ENCODE data around the gene EYA4. TPM values are rescaled to one million over a fixed set of nuclear protein-coding genes. Genes with fewer than 3 reads are reported as not detected.

Gene EYA4
- polyA plus RNA-seq, 2 of the 4 experiments (the other 2 are of a cell fraction): 14.4 to 28.3 TPM

DNA sequence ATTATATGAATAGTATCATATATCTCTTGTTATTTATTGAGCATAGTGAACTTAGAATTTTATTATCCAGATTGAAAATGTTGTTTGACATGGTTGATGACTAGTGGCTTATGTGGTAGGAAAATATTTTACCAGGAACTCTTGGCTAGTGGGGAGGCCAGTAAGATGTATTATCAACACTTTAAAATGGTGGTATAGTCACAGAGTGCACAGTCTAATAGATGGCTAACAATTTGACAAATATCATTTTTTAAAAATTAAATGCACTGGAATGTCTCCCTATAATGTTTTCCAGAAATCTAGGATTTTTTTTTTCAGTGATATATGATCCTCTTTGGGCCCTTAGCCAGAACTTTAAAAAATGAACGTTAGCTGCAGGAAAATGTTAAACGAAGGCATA, 26.9 kb upstream of the EYA4 start:
- H3K4me2 ChIP-seq: no peak overlapping the region
- 0 out of 3 replicates have a peak, but pooled peaks cover 3% of the 10 kb centered on the region for H3K9me3 ChIP-seq
- no peak for ATAC-seq
- no peak overlapping the region for H3K4me3 ChIP-seq
- no peak for TF ChIP-seq ESRRA (IDR thresholded peaks at IDR 0.05; ENCODE audit: borderline replicate concordance, low read length)
- TF ChIP-seq, protein P1, sequence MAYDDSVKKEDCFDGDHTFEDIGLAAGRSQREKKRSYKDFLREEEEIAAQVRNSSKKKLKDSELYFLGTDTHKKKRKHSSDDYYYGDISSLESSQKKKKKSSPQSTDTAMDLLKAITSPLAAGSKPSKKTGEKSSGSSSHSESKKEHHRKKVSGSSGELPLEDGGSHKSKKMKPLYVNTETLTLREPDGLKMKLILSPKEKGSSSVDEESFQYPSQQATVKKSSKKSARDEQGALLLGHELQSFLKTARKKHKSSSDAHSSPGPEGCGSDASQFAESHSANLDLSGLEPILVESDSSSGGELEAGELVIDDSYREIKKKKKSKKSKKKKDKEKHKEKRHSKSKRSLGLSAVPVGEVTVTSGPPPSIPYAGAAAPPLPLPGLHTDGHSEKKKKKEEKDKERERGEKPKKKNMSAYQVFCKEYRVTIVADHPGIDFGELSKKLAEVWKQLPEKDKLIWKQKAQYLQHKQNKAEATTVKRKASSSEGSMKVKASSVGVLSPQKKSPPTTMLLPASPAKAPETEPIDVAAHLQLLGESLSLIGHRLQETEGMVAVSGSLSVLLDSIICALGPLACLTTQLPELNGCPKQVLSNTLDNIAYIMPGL (CRISPR knock-in tag; IDR thresholded peaks at IDR 0.05; ENCODE audit: borderline replicate concordance): no peak
- no peak for TF ChIP-seq POLR2AphosphoS2 (conservative IDR thresholded peaks at IDR 0.05; ENCODE audit: low read length)
- no peak for TF ChIP-seq SMC3 (IDR thresholded peaks at IDR 0.05)
- no peak for TF ChIP-seq HDAC2 (IDR thresholded peaks at IDR 0.05)
- TF ChIP-seq ZNF302 (CRISPR knock-in tag; IDR thresholded peaks at IDR 0.05): no peak
- TF ChIP-seq, protein P2, sequence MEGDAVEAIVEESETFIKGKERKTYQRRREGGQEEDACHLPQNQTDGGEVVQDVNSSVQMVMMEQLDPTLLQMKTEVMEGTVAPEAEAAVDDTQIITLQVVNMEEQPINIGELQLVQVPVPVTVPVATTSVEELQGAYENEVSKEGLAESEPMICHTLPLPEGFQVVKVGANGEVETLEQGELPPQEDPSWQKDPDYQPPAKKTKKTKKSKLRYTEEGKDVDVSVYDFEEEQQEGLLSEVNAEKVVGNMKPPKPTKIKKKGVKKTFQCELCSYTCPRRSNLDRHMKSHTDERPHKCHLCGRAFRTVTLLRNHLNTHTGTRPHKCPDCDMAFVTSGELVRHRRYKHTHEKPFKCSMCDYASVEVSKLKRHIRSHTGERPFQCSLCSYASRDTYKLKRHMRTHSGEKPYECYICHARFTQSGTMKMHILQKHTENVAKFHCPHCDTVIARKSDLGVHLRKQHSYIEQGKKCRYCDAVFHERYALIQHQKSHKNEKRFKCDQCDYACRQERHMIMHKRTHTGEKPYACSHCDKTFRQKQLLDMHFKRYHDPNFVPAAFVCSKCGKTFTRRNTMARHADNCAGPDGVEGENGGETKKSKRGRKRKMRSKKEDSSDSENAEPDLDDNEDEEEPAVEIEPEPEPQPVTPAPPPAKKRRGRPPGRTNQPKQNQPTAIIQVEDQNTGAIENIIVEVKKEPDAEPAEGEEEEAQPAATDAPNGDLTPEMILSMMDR (IDR thresholded peaks at IDR 0.05): no peak
- TF ChIP-seq EHMT2 (IDR thresholded peaks at IDR 0.05; ENCODE audit: low read depth): no peak
- no peak for TF ChIP-seq FOXS1 (CRISPR knock-in tag; IDR thresholded peaks at IDR 0.05)
- FAIRE-seq: no peak
- H3K4me1 ChIP-seq: no peaks in the 10 kb centered on the region
- DNase-seq (ENCODE audit: low read depth in 1 of 2, low spot score in 1 of 2): no peak
- POLR2A ChIA-PET: no interaction called here
- CTCF ChIA-PET: no interaction called here
- 31% methylated on average over 2 of the region's 2 CpGs for WGBS (ENCODE audit: missing lambda C conversion rate)
- H3K27ac ChIP-seq: no peak overlapping the region

DNA sequence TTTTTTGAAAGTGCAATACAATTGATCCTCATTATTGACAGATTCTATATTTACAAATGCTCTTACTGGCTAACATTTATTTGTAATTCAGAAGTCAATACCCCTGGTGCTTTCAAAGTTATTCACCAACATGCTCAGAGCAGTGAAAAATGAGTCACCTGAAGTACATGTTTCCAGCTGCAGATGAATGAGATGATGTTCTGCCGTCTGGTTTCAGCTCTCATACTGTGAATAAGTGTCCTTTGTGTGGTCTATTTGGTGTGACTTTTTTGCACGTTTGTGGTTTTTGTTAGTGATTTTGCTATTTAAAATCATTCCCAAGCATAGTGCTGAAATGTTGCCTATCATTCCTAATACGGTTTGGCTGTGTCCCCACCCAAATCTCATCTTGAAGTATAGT, 22.3 kb upstream of the EYA4 start:
- FAIRE-seq: no peak
- DNase-seq (ENCODE audit: low read depth in 1 of 2, low spot score in 1 of 2): no peak
- ChIA-PET POLR2A (no interaction called here), CTCF (no interaction called here)
- no peak overlapping the region for H3K27ac ChIP-seq
- H3K4me1 ChIP-seq: no peaks in the 10 kb centered on the region
- no peak for ATAC-seq
- 82% methylated on average over 2 of the region's 3 CpGs for WGBS (ENCODE audit: missing lambda C conversion rate)
- no peak for TF ChIP-seq JUNB (IDR thresholded peaks at IDR 0.05)
- no peak for TF ChIP-seq PBX3 (IDR thresholded peaks at IDR 0.05)
- no peak for TF ChIP-seq EP300 (IDR thresholded peaks at IDR 0.05)
- no peak for TF ChIP-seq EHMT2 (IDR thresholded peaks at IDR 0.05; ENCODE audit: low read depth)
- TF ChIP-seq, protein P3, sequence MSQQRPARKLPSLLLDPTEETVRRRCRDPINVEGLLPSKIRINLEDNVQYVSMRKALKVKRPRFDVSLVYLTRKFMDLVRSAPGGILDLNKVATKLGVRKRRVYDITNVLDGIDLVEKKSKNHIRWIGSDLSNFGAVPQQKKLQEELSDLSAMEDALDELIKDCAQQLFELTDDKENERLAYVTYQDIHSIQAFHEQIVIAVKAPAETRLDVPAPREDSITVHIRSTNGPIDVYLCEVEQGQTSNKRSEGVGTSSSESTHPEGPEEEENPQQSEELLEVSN (IDR thresholded peaks at IDR 0.05; ENCODE audit: borderline replicate concordance, low read depth): no peak
- no peak for TF ChIP-seq EHF (CRISPR knock-in tag; IDR thresholded peaks at IDR 0.05)
- no peak for TF ChIP-seq USF2 (IDR thresholded peaks at IDR 0.05)
- TF ChIP-seq, protein P4, sequence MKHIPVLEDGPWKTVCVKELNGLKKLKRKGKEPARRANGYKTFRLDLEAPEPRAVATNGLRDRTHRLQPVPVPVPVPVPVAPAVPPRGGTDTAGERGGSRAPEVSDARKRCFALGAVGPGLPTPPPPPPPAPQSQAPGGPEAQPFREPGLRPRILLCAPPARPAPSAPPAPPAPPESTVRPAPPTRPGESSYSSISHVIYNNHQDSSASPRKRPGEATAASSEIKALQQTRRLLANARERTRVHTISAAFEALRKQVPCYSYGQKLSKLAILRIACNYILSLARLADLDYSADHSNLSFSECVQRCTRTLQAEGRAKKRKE (CRISPR knock-in tag; IDR thresholded peaks at IDR 0.05; ENCODE audit: low read depth): no peak
- TF ChIP-seq ZNF302 (CRISPR knock-in tag; IDR thresholded peaks at IDR 0.05): no peak
- no peak for TF ChIP-seq KDM1A (IDR thresholded peaks at IDR 0.05; ENCODE audit: low read depth)
- no peak for TF ChIP-seq JUN (IDR thresholded peaks at IDR 0.05)
- H3K9me3 ChIP-seq: no peaks in the 10 kb centered on the region
- H3K4me2 ChIP-seq: no peak overlapping the region
- H3K4me3 ChIP-seq: no peak overlapping the region
